ENCODE measurements around the gene ZNF48.

ZNF48 gene

GRCh38 chr16:30358990-30359870 lies 36.0 kb upstream of the ZNF48 start:
- no peak for DNase-seq

- DNase-seq, result no peak
Measured at GRCh38 chr16:30359871-30360170, 35.4 kb upstream of the ZNF48 start.

GRCh38 chr16:30361180-30361579 lies 34.0 kb upstream of the ZNF48 start:
- DNase-seq, result no peak

GRCh38 chr16:30365200-30365599 lies 30.0 kb upstream of the ZNF48 start:
- no peak for DNase-seq

- DNase-seq, result no peak
Measured at GRCh38 chr16:30366511-30366910, 28.7 kb upstream of the ZNF48 start.

GRCh38 chr16:30367349-30368009 lies 27.7 kb upstream of the ZNF48 start:
- DNase-seq, result no peak

GRCh38 chr16:30368122-30368791 lies 27.0 kb upstream of the ZNF48 start:
- DNase-seq, result peak; percentile 70

GRCh38 chr16:30368792-30369090 lies 26.5 kb upstream of the ZNF48 start:
- DNase-seq, result no peak

GRCh38 chr16:30369091-30369937 lies 25.9 kb upstream of the ZNF48 start:
- peak; percentile 21 for DNase-seq

GRCh38 chr16:30369938-30370455 lies 25.2 kb upstream of the ZNF48 start:
- DNase-seq, result no peak

- peak; percentile 100 for DNase-seq
Measured at GRCh38 chr16:30370456-30371247, 24.6 kb upstream of the ZNF48 start, which contains the start of gene TBC1D10B. Gene TBC1D10B, minus strand, starts transcription at chr16:30370494. Its CDS starts 311 bp downstream, at chr16:30370183.

- DNase-seq, result no peak
Measured at GRCh38 chr16:30371248-30371816, 23.9 kb upstream of the ZNF48 start.

- no peak for DNase-seq
Measured at GRCh38 chr16:30372038-30372712, 23.0 kb upstream of the ZNF48 start.

GRCh38 chr16:30372725-30373124 lies 22.5 kb upstream of the ZNF48 start:
- DNase-seq, result no peak

- no peak for DNase-seq
Measured at GRCh38 chr16:30374538-30374937, 20.7 kb upstream of the ZNF48 start, which contains the start of gene MYL11. Gene MYL11, plus strand, starts transcription at chr16:30374802. Its CDS starts 56 bp downstream, at chr16:30374858.

GRCh38 chr16:30375864-30376263 lies 19.4 kb upstream of the ZNF48 start:
- no peak for DNase-seq

- no peak for DNase-seq
Measured at GRCh38 chr16:30376461-30376902, 18.7 kb upstream of the ZNF48 start.

- DNase-seq, result no peak
Measured at GRCh38 chr16:30377050-30377811, 18.0 kb upstream of the ZNF48 start.

GRCh38 chr16:30377812-30378235 lies 17.4 kb upstream of the ZNF48 start:
- peak; percentile 86 for DNase-seq
